Omental fat pad (tissue), 4 donors: Measurements from ENCODE around the gene ACSS1. TPM values are rescaled to one million over a fixed set of nuclear protein-coding genes. Genes with fewer than 3 reads are reported as not detected.

Experiments used
- ATAC-seq: fragments of 150-250 bp; one replicate; pipeline ENCODE4 v1.9.1; 2016; ENCODE audit warnings: mild to moderate bottlenecking, moderate library complexity; ENCODE audit not compliant: low FRiP score
- DNase-seq: peaks from one replicate; pipeline ENCODE4 v3.0.0-alpha.2; 2019; ENCODE audit warnings: low spot score
- CTCF ChIP-seq, 3 donors: fragments of 450-650 bp; IDR thresholded peaks; one replicate each; pipeline ENCODE4 v1.5.1; 2016 to 2017; ENCODE audit warnings: antibody characterized with exemption in 3 of 3, mild to moderate bottlenecking in 3 of 3, moderate library complexity in 2 of 3
- total RNA-seq, 4 donors: library from RNA; depleted of rRNA; stranded (reverse); fragments of >200 nt; gene quantifications; one replicate each; pipeline ENCODE4 v1.1.0, GENCODE V29; 2016

The ACSS1 gene
- total RNA-seq, 4 donors from 2014 or later, result 15.9 to 45.4 (median 19.0) TPM

GRCh38 chr20:24994470-24995368 is 63.2 kb downstream of the ACSS1 start:
- peak; percentile 54 for ATAC-seq
- peak; percentile 87 for DNase-seq
- peak in 2 of 3 donors; percentile 74 to 75 for TF ChIP-seq CTCF (IDR thresholded peaks at IDR 0.05)

GRCh38 chr20:24994186-24994465 is 63.8 kb downstream of the ACSS1 start:
- no peak for DNase-seq
- TF ChIP-seq CTCF (IDR thresholded peaks at IDR 0.05), result no peak
- no peak for ATAC-seq

GRCh38 chr20:24993337-24994185 is 64.4 kb downstream of the ACSS1 start:
- ATAC-seq, result no peak
- DNase-seq, result no peak
- no peak for TF ChIP-seq CTCF (IDR thresholded peaks at IDR 0.05)

- ATAC-seq (peak; percentile 94), DNase-seq (peak; percentile 95)
- no peak for TF ChIP-seq CTCF (IDR thresholded peaks at IDR 0.05)
These were observed 65.3 kb downstream of the ACSS1 start, which contains the start of gene APMAP for GRCh38 chr20:24992487-24993205. Gene APMAP, minus strand, starts transcription at chr20:24992751. Its CDS starts 63 bp downstream, at chr20:24992688.

- DNase-seq (no peak), ATAC-seq (no peak)
- no peak for TF ChIP-seq CTCF (IDR thresholded peaks at IDR 0.05)
These were observed 65.9 kb downstream of the ACSS1 start for GRCh38 chr20:24991897-24992486.

GRCh38 chr20:24990810-24991252 is 67.1 kb downstream of the ACSS1 start:
- DNase-seq, result no peak
- no peak for ATAC-seq
- no peak for TF ChIP-seq CTCF (IDR thresholded peaks at IDR 0.05)
